Frontal cortex (tissue), 4 donors: ENCODE data around the gene IGSF21. TPM values are rescaled to one million over a fixed set of nuclear protein-coding genes. Genes with fewer than 3 reads are reported as not detected.

Experiments
- DNase-seq, 2 donors: peaks; one replicate each; pipeline ENCODE4 v3.0.0; 2012; ENCODE audit warnings: low spot score in 2 of 2
- FAIRE-seq: peaks from 2 replicates; lab custom pipeline; 2012; peaks lifted over from hg19 to GRCh38; lab: Jason Lieb, UNC
- total RNA-seq: library from RNA; depleted of rRNA; stranded (reverse); fragments of >200 nt; gene quantifications from one replicate; pipeline ENCODE4 v1.2.3, GENCODE V29; 2014
- donor health status: control.
- donor health status: control.
- donor health status: control.

Gene IGSF21
- total RNA-seq, 1 donor from 2014 or later = 31.0 TPM

DNA sequence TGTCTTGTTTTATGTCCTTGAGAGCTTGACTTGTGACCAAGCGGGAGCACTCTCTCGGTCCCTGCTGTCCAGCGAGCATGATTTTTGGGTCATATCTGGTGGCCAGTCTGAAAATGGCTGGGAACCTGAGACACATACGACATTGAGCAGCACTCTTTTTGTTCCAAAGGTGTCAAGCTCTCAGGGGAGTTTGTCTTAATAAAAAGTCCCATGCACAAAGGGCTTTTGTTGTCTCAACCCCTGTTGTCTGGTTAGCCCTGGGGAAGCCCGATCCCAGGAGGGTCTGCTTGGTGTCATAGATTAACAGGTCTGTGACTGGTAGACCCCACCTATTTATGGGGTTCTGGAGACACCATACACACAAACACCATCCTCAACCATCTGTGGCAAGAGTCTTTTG, 315.4 kb downstream of the IGSF21 start:
- no peak for FAIRE-seq
- no peak for DNase-seq

DNA sequence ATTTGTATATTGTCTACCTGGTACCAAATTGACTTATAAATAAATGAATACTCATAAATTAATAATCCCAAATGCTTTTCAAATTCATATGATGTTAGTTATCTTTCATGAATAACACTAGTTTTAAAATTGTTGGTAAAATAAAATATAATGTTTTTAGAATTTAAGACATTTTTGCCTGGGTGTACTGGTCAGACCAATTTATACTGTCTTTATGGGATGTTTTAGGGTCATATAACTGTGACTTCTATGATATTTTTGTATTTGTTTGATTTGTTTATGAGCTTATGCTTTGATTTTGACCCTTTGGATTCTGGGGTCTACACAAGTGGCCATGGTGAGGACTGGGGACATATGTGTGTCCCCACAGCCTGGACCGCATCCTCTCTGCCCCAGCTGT, 319.0 kb downstream of the IGSF21 start:
- FAIRE-seq (no peak), DNase-seq (no peak)
